H1 (cell line): ENCODE results near the gene TMEM106C. TPM values are rescaled to one million over a fixed set of nuclear protein-coding genes. Genes with fewer than 3 reads are reported as not detected.

Experiments
- RFX5 ChIP-seq: IDR thresholded peaks from 2 replicates; pipeline ENCODE4 v1.6.1; 2011; ENCODE audit warnings: low read depth, low read length, improper control_type of control experiment, borderline replicate concordance
- polyA plus RNA-seq, 7 experiments: library from polyadenylated mRNA; depleted of rRNA in 3 of 7; stranded (reverse) in 5 of 7; unstranded in 2 of 7; fragments of >200 nt in 5 of 7; fragments of 200-250 nt in 2 of 7; gene quantifications; 1 replicate in 5 of 7; 2 replicates in 1 of 7; 4 replicates in 1 of 7; pipeline versions ENCODE4 v1.2.1 to v1.2.3, GENCODE V29; 2011 to 2013; ENCODE audit warnings: missing spikeins in 2 of 7, mixed read lengths in 2 of 7
- total RNA-seq: library from RNA; stranded (reverse); fragmentation: NEBNext Ultra II Directional; extraction: Animal tissue kit (Norgen Biotek cat#: 25700); gene quantifications from 2 replicates; pipeline ENCODE4 v1.2.1, GENCODE V29; 2021
- TF ChIP-seq, protein P1 (sequence below), 3 experiments: IDR thresholded peaks; 1 replicate in 2 of 3; 2 replicates in 1 of 3; pipeline versions ENCODE4 v1.5.1 to v1.6.1; 2011; ENCODE audit warnings: low read length in 3 of 3, mild to moderate bottlenecking in 3 of 3, inconsistent platforms in 2 of 3, low read depth in 1 of 3, moderate library complexity in 1 of 3; ENCODE audit not compliant: insufficient read depth in 1 of 3; ENCODE audit errors: control extremely low read depth in 1 of 3

Gene TMEM106C
- total and polyA plus RNA-seq, 2 of the 8 experiments (the other 6 are each of a cell fraction or from before 2014, with no cell fraction given), result 36.6 to 45.3 TPM

DNA sequence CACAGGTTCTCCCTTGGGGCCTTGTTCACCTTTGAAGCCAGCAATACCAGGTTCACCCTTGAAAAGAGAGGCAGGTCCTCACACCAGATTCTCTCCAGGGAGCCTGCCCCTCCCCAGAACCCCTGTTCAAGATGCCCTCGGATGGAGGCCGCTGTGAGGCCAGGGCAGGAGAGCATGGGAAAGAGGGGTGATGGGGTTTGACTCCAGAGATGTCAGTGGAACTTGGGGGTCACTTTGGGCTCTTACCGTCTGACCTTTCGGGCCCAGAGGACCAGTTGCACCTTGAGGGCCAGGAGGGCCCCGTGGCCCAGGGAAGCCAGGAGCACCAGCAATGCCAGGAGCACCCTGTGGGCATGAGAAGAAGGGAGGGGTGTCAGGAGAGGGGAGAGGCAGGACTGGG lies 23.4 kb downstream of the TMEM106C start (continued):
- TF ChIP-seq, protein P1, sequence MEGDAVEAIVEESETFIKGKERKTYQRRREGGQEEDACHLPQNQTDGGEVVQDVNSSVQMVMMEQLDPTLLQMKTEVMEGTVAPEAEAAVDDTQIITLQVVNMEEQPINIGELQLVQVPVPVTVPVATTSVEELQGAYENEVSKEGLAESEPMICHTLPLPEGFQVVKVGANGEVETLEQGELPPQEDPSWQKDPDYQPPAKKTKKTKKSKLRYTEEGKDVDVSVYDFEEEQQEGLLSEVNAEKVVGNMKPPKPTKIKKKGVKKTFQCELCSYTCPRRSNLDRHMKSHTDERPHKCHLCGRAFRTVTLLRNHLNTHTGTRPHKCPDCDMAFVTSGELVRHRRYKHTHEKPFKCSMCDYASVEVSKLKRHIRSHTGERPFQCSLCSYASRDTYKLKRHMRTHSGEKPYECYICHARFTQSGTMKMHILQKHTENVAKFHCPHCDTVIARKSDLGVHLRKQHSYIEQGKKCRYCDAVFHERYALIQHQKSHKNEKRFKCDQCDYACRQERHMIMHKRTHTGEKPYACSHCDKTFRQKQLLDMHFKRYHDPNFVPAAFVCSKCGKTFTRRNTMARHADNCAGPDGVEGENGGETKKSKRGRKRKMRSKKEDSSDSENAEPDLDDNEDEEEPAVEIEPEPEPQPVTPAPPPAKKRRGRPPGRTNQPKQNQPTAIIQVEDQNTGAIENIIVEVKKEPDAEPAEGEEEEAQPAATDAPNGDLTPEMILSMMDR (IDR thresholded peaks at IDR 0.05; ENCODE audit: control extremely low read depth in 1 of 3, insufficient read depth in 1 of 3, low read depth in 1 of 3, low read length in 3 of 3), result no peak
- TF ChIP-seq RFX5, result no peak
